GM12878 (cell line): ENCODE data around the gene PCLAF. TPM values are rescaled to one million over a fixed set of nuclear protein-coding genes. Genes with fewer than 3 reads are reported as not detected.

ENCODE experiments used
- ASH2L ChIP-seq: fragments of 300-600, 200-600 bp; sonication (generic); IDR thresholded peaks from 2 replicates; pipeline ENCODE4 v1.6.1; 2017; ENCODE audit warnings: low read depth, mild to moderate bottlenecking, borderline replicate concordance
- CBX3 ChIP-seq: fragments of 200-600 bp; sonication (generic); IDR thresholded peaks from 2 replicates; pipeline ENCODE4 v1.6.1; 2016; ENCODE audit warnings: low read depth, borderline replicate concordance
- CEBPZ ChIP-seq: fragments of 150-350 bp; IDR thresholded peaks from 2 replicates; pipeline ENCODE4 v1.6.1; 2016; ENCODE audit warnings: low read depth, low read length
- HDAC2 ChIP-seq: fragments of 200-600 bp; sonication (generic); IDR thresholded peaks from 2 replicates; pipeline ENCODE4 v1.6.1; 2017
- IRF4 ChIP-seq: IDR thresholded peaks from 2 replicates; pipeline ENCODE4 v1.6.1; 2011; ENCODE audit warnings: low read depth, low read length
- NFYB ChIP-seq: IDR thresholded peaks from 2 replicates; pipeline ENCODE4 v1.6.1; 2011; ENCODE audit warnings: low read depth, mild to moderate bottlenecking, low read length, improper control_type of control experiment, moderate library complexity; ENCODE audit not compliant: insufficient read depth
- NR2F1 ChIP-seq: fragments of 450-650 bp; conservative IDR thresholded peaks from 2 replicates; pipeline ENCODE4 v1.6.1; 2017; ENCODE audit warnings: mild to moderate bottlenecking
- RCOR1 ChIP-seq: conservative IDR thresholded peaks from 2 replicates; pipeline ENCODE4 v1.6.1; 2012; ENCODE audit warnings: low read depth, low read length, improper control_type of control experiment
- RFX5 ChIP-seq: IDR thresholded peaks from 2 replicates; pipeline ENCODE4 v1.6.1; 2011; ENCODE audit warnings: low read depth, low read length, improper control_type of control experiment
- TCF3 ChIP-seq: IDR thresholded peaks from 2 replicates; pipeline ENCODE4 v1.6.1; 2012; ENCODE audit warnings: low read depth, mild to moderate bottlenecking, low read length, borderline replicate concordance; ENCODE audit not compliant: insufficient read depth
- YBX1 ChIP-seq: fragments of 450-650 bp; IDR thresholded peaks from 2 replicates; pipeline ENCODE4 v1.6.1; 2016; ENCODE audit warnings: antibody characterized with exemption
- ZNF622 ChIP-seq: fragments of 450-650 bp; IDR thresholded peaks from 2 replicates; pipeline ENCODE4 v1.6.1; 2017; ENCODE audit warnings: mild to moderate bottlenecking, inconsistent platforms
- polyA plus RNA-seq, 11 experiments: library from polyadenylated mRNA; depleted of rRNA in 4 of 11; unstranded in 6 of 11; stranded (reverse) in 5 of 11; fragments of >200 nt; fragmentation: Nextera tagmentation in 4 of 11; fragmentation: Illumina TruSeq in 1 of 11; extraction: Ambion mirVana in 4 of 11; extraction: Trizol in 1 of 11; gene quantifications; 1 replicate in 1 of 11; 2 replicates in 10 of 11; pipeline versions ENCODE4 v1.2.1 to v1.2.3, GENCODE V29; 2011 to 2016; ENCODE audit warnings: inconsistent platforms in 2 of 11, missing spikeins in 2 of 11, low read depth in 1 of 11
- total RNA-seq, 4 experiments: library from RNA; depleted of rRNA in 3 of 4; stranded (reverse); fragments of >200 nt in 3 of 4; fragmentation: Illumina TruSeq in 1 of 4; extraction: Trizol in 1 of 4; gene quantifications; 2 replicates each; pipeline versions ENCODE4 v1.2.1 to v1.2.3, GENCODE V29; 2013 to 2021
- TF ChIP-seq, protein P1 (sequence below): fragments of 450-650 bp; formaldehyde crosslinking; IDR thresholded peaks from 2 replicates; pipeline ENCODE4 v1.4.0; 2022; ENCODE audit warnings: mild to moderate bottlenecking, moderate library complexity

The PCLAF gene
- total and polyA plus RNA-seq, 10 of the 15 experiments (the other 5 are each of a cell fraction or from before 2014, with no cell fraction given): 79.0 to 627 (median 343) TPM

- TF ChIP-seq, protein P1, sequence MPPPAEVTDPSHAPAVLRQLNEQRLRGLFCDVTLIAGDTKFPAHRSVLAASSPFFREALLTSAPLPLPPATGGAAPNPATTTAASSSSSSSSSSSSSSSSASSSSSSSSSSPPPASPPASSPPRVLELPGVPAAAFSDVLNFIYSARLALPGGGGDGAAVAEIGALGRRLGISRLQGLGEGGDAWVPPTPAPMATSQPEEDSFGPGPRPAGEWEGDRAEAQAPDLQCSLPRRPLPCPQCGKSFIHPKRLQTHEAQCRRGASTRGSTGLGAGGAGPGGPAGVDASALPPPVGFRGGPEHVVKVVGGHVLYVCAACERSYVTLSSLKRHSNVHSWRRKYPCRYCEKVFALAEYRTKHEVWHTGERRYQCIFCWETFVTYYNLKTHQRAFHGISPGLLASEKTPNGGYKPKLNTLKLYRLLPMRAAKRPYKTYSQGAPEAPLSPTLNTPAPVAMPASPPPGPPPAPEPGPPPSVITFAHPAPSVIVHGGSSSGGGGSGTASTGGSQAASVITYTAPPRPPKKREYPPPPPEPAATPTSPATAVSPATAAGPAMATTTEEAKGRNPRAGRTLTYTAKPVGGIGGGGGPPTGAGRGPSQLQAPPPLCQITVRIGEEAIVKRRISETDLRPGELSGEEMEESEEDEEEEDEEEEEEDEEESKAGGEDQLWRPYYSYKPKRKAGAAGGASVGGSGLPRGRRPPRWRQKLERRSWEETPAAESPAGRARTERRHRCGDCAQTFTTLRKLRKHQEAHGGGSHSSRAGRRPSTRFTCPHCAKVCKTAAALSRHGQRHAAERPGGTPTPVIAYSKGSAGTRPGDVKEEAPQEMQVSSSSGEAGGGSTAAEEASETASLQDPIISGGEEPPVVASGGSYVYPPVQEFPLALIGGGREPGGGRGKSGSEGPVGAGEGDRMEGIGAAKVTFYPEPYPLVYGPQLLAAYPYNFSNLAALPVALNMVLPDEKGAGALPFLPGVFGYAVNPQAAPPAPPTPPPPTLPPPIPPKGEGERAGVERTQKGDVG (CRISPR knock-in tag): no peak
- no peak for TF ChIP-seq IRF4
- TF ChIP-seq CEBPZ: no peak
- no peak for TF ChIP-seq TCF3
- TF ChIP-seq RCOR1: no peak
- no peak for TF ChIP-seq RFX5
- no peak for TF ChIP-seq YBX1
- TF ChIP-seq CBX3: no peak
- TF ChIP-seq NR2F1: no peak
- no peak for TF ChIP-seq ZNF622
- no peak for TF ChIP-seq ASH2L
- no peak for TF ChIP-seq NFYB
- TF ChIP-seq HDAC2: no peak
Observed at GRCh38 chr15:64386291-64386690, 5.0 kb upstream of the PCLAF start (continued).
